ENCODE data around the gene BTBD18. TPM values are rescaled to one million over a fixed set of nuclear protein-coding genes. Genes with fewer than 3 reads are reported as not detected.
A peak's percentile ranks its signal among the peaks of the same experiment; 100 is the strongest.

BTBD18 gene
- total and polyA plus RNA-seq, 12 donors: not detected

DNA sequence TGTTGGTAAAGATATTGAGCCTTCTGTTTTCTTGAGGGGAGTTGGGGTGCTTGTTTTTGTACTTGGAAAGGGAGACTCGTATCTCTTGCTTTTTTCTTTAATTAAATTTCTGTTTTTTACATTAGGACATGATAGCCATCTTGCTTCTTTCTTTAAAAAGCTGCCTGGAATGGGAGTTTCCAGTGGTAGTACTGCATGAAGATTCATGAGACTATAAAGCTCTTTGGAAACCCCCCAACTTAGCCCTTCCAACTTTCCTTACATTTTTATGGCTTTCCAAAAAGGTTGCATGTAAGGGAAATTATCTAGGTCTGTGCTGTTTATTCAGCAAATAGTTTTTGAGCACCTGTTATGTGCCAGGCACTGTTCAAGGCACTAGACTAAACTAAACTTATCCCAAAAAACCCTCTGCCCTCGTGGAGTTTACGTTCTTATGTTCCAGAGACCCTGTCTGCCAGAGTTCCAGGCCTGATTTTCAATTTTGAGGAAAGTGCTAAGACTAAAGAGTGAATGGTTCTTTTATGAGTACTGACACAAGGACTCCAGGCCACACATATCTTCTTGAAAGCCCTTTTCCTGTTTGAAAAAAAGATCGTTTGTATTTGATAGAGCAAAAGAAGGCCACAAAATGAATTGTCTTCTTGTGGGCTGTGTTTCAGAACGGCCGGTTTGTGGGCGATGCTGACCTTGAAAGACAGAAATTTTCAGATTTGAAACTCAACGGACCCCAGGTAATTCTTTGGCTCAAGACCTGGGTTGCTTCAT, 41.9 kb upstream of the BTBD18 start:
- Histone ChIP-seq H3K9me3 (no peaks in the 10 kb centered on the region), H3K27ac (peak overlapping the region in 9 of 10 donors; percentile 34 to 86 (median 76)), H3K27me3 (no peaks in the 10 kb centered on the region), H3K4me3 (peak overlapping the region in 4 of 10 donors; percentile 3 to 30 (median 9)), H3K4me1 (peaks cover 8 to 82% (median 68%) of the 10 kb centered on the region in 9 donors), H3K36me3 (peaks cover 0 to 88% (median 48%) of the 10 kb centered on the region in 9 donors)
- WGBS, 2 donors: 51 to 63% methylated on average over 8 of the region's 8 CpGs
- DNase-seq: no peak
- no peak for TF ChIP-seq CTCF (IDR thresholded peaks at IDR 0.05)
- intact Hi-C loops (cut with DNase I): loop anchor here in 2 of 10 donors (1.0 to 2.0 kb wide), 2 partner anchors 8 to 31 kb away; no protein-coding TSS in a partner anchor
- no peak for ATAC-seq

DNA sequence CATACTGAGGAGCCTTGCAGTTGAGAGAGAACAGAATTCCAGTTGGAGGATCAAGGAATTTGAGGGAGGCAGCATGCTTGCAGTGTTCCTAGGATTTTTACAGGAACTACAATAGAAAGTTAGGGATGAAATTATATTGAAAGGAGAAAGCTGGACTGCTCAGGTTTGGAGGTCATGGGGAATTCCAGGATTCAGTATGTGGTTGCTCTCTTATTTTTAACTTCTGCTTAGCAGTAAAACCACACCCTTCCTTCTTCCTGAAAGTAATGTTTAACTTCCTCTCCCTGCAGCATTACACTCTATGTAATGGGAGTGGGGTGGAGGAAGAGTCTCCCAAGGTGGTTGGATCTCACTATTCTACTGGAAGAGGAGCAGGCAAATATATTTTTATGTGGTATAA, 41.3 kb upstream of the BTBD18 start:
- Histone ChIP-seq H3K27ac (peak overlapping the region; percentile 9 to 86 (median 74)), H3K4me3 (peak overlapping the region in 6 of 10 donors; percentile 3 to 30 (median 13)), H3K4me1 (peaks cover 12 to 82% (median 68%) of the 10 kb centered on the region in 9 donors), H3K36me3 (peaks cover 0 to 82% (median 46%) of the 10 kb centered on the region in 9 donors), H3K27me3 (no peaks in the 10 kb centered on the region), H3K9me3 (no peaks in the 10 kb centered on the region)
- intact Hi-C loops (cut with DNase I): loop anchor here in 1 of 10 donors (2.0 kb wide), 1 partner anchor 30 kb away; no protein-coding TSS in a partner anchor
- no peak for TF ChIP-seq CTCF (IDR thresholded peaks at IDR 0.05)
- ATAC-seq (peak; percentile 56 to 86 (median 79)), DNase-seq (no peak)

DNA sequence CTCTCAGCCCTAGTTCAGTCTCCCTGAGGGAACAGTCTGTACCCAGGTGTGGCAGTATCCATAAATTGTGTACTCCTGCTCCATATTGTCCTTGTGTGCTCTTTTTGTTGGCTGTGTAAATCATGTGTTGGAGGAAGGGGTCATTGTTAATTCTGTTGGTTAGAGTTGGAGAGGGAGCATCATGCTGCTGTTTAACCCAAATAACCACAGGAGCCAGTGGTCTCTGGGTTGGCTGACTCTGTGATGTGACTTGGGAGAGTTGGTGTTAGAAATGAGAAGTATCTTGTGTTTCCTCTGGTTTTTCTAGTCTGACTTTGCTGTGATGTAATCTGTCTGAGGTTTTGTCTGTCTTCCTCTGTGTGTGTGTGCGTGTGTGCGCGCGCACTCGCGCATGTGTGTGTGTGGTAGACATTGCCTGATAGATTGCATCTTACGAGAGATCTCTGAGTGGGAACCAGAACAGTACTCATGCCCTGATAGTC, 40.5 kb upstream of the BTBD18 start:
- peak; percentile 49 to 67 for DNase-seq
- H3K4me1 ChIP-seq: peaks cover 14 to 90% (median 75%) of the 10 kb centered on the region in 9 donors
- 76 to 84% methylated on average over 7 of the region's 7 CpGs for WGBS, 2 donors
- H3K4me3 ChIP-seq: peak overlapping the region in 5 of 10 donors; percentile 3 to 30 (median 15)
- peak; percentile 20 to 74 (median 65) for ATAC-seq
- H3K9me3 ChIP-seq: no peaks in the 10 kb centered on the region
- no peak for TF ChIP-seq CTCF (IDR thresholded peaks at IDR 0.05)
- H3K36me3 ChIP-seq: peaks cover 0 to 74% (median 39%) of the 10 kb centered on the region in 9 donors
- H3K27ac ChIP-seq: peak overlapping the region; percentile 9 to 86 (median 74)
- intact Hi-C loops (cut with DNase I): loop anchor here in 1 of 10 donors (2.0 kb wide), 1 partner anchor 29 kb away; no protein-coding TSS in a partner anchor
- no peaks in the 10 kb centered on the region for H3K27me3 ChIP-seq

GRCh38 chr11:57791321-57792059, 39.9 kb upstream of the BTBD18 start:
- DNase-seq (no peak), ATAC-seq (no peak)
- no peaks in the 10 kb centered on the region for H3K9me3 ChIP-seq
- 82 to 84% methylated on average over 22 of the region's 22 CpGs for WGBS, 2 donors
- H3K4me1 ChIP-seq: peaks cover 16 to 96% (median 82%) of the 10 kb centered on the region in 9 donors
- peaks cover 0 to 68% (median 33%) of the 10 kb centered on the region in 9 donors for H3K36me3 ChIP-seq
- intact Hi-C loops (cut with DNase I): loop anchor here in 1 of 10 donors (2.0 kb wide), 1 partner anchor 29 kb away; no protein-coding TSS in a partner anchor
- no peaks in the 10 kb centered on the region for H3K27me3 ChIP-seq
- no peak for TF ChIP-seq CTCF (IDR thresholded peaks at IDR 0.05)
- H3K27ac ChIP-seq: peak overlapping the region in 9 of 10 donors; percentile 9 to 86 (median 76)
- H3K4me3 ChIP-seq: no peak overlapping the region

Data from heart right ventricle (tissue), 16 donors.